Measurements from ENCODE around the gene HERPUD1. TPM values are rescaled to one million over a fixed set of nuclear protein-coding genes. Genes with fewer than 3 reads are reported as not detected.
A peak's percentile ranks its signal among the peaks of the same experiment; 100 is the strongest.
"Not testable (repeated sequence)": the region's sequence is repeated elsewhere in the genome, so short reads cannot be mapped to it uniquely, and the experiment has no call there.

The HERPUD1 gene
- total RNA-seq, 1 experiment from 2014 or later, result 99.4 TPM

DNA sequence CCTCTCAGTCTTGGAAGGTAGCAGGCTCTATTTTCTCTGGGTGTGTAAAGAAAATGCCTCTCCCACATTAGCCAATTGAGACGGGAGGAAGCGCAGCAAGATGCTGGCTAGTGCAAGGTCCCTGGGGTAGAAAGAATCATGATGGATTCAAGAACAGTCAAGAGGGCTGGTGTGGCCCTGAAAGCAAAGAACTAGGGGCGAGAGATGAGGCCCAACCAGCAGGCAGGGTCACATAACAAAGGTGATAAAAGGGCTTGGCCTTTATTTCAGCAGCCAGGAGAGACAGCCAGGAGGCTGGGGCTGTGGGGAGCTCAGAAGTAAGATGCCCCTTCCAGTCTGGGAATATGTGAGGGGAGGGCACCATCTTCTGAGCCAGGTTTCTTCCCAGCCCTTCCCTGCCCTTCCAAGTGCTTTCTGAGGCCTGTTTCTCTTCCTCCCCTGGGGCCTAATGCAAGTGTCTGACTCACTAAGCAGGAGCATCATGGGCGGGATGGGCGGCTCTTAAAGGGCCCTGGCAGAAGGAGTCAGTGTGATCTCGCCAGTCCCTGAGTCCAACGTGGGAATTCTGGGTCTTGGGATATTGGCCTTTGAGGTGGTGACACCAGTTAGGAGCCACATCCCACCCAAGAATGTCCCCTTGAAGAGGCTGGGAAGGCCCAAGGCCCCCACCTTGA is 53.5 kb downstream of the HERPUD1 start:
- CTCF ChIA-PET, result no interaction called here
- H3K4me1 ChIP-seq (ENCODE audit: insufficient read depth, low read length, poor library complexity, severe bottlenecking), result peaks cover 16% of the 10 kb centered on the region
- TF ChIP-seq, protein P1, sequence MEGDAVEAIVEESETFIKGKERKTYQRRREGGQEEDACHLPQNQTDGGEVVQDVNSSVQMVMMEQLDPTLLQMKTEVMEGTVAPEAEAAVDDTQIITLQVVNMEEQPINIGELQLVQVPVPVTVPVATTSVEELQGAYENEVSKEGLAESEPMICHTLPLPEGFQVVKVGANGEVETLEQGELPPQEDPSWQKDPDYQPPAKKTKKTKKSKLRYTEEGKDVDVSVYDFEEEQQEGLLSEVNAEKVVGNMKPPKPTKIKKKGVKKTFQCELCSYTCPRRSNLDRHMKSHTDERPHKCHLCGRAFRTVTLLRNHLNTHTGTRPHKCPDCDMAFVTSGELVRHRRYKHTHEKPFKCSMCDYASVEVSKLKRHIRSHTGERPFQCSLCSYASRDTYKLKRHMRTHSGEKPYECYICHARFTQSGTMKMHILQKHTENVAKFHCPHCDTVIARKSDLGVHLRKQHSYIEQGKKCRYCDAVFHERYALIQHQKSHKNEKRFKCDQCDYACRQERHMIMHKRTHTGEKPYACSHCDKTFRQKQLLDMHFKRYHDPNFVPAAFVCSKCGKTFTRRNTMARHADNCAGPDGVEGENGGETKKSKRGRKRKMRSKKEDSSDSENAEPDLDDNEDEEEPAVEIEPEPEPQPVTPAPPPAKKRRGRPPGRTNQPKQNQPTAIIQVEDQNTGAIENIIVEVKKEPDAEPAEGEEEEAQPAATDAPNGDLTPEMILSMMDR (conservative IDR thresholded peaks at IDR 0.05; ENCODE audit: low read depth, low read length), result no peak
- TF ChIP-seq EZH2 (IDR thresholded peaks at IDR 0.05; ENCODE audit: borderline replicate concordance, low read depth, low read length, poor library complexity, severe bottlenecking), result no peak
- no peak overlapping the region for H3K4me3 ChIP-seq (ENCODE audit: low read depth, low read length, poor library complexity, severe bottlenecking)
- intact Hi-C loops (cut with micrococcal nuclease; ENCODE audit: unreplicated experiment), result no loop called here
- no peak overlapping the region for H3K27ac ChIP-seq (ENCODE audit: low read depth, low read length, poor library complexity, severe bottlenecking)
- no peaks in the 10 kb centered on the region for H3K9me3 ChIP-seq (ENCODE audit: low read depth, low read length, poor library complexity, severe bottlenecking)
- H3K36me3 ChIP-seq (ENCODE audit: insufficient read depth, low read length, poor library complexity, severe bottlenecking), result no peaks in the 10 kb centered on the region
- BruUV-seq (replicated peaks), result no TSS peak
- H3K27me3 ChIP-seq (replicated peaks; ENCODE audit: insufficient read depth, low read depth, low read length, poor library complexity), result no peaks in the 10 kb centered on the region
- POLR2A ChIA-PET (ENCODE audit: low non-redundant PET), result no interaction called here
- DNase-seq (ENCODE audit: low spot score), result peak; percentile 90

DNA sequence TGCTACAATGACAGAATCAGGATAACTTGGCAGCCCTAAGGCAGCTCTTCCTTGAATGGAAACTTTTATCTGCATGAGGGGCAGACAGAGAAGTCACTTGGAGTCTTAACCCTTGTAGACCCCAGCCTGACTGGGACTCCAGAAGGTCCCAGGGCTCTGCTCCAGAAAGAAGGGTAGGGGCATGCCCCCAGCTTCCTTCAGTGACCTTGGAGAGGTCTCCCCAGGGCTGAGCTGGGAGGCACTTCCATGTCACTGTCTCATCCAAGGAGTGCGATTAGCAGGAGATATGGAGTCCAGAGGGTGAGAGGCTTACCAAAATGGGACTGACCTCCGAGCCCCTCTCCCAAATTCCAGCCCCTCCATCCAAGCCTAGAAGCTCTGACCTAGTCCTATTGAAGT is 54.0 kb downstream of the HERPUD1 start:
- POLR2A ChIA-PET (ENCODE audit: low non-redundant PET), result no interaction called here
- Histone ChIP-seq H3K36me3 (ENCODE audit: insufficient read depth, low read length, poor library complexity, severe bottlenecking) (no peaks in the 10 kb centered on the region), H3K27me3 (replicated peaks; ENCODE audit: insufficient read depth, low read depth, low read length, poor library complexity) (no peaks in the 10 kb centered on the region), H3K27ac (ENCODE audit: low read depth, low read length, poor library complexity, severe bottlenecking) (no peak overlapping the region), H3K4me3 (ENCODE audit: low read depth, low read length, poor library complexity, severe bottlenecking) (no peak overlapping the region), H3K4me1 (ENCODE audit: insufficient read depth, low read length, poor library complexity, severe bottlenecking) (peaks cover 16% of the 10 kb centered on the region), H3K9me3 (ENCODE audit: low read depth, low read length, poor library complexity, severe bottlenecking) (no peaks in the 10 kb centered on the region)
- no peak for TF ChIP-seq EZH2 (IDR thresholded peaks at IDR 0.05; ENCODE audit: borderline replicate concordance, low read depth, low read length, poor library complexity, severe bottlenecking)
- TF ChIP-seq, protein P1 (conservative IDR thresholded peaks at IDR 0.05; ENCODE audit: low read depth, low read length), result no peak
- BruUV-seq (replicated peaks), result no TSS peak
- intact Hi-C loops (cut with micrococcal nuclease; ENCODE audit: unreplicated experiment), result no loop called here
- CTCF ChIA-PET, result no interaction called here
- DNase-seq (ENCODE audit: low spot score), result no peak

DNA sequence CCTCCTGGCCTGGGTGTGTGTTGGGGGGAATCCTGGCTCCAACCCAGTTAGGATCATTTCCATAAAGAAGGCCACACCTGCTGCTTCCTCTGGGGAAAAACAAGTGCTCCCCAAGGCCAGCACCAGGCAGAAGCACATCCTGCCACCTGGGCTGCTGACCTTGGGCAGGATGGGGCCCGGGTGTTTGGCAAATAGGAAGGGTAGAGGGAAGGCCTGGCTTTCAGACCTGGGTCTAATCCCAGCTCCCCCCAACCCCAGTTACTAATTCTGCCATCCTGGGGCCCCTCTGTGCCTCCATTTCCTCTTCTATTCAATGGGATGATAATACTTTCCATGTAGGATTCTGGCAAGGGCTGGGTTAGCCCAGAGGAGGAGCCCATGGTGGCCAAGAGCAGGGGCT is 54.4 kb downstream of the HERPUD1 start:
- ChIA-PET POLR2A (ENCODE audit: low non-redundant PET) (no interaction called here), CTCF (no interaction called here)
- intact Hi-C loops (cut with micrococcal nuclease; ENCODE audit: unreplicated experiment), result no loop called here
- TF ChIP-seq EZH2 (IDR thresholded peaks at IDR 0.05; ENCODE audit: borderline replicate concordance, low read depth, low read length, poor library complexity, severe bottlenecking), result no peak
- TF ChIP-seq, protein P1 (conservative IDR thresholded peaks at IDR 0.05; ENCODE audit: low read depth, low read length), result no peak
- Histone ChIP-seq H3K4me3 (ENCODE audit: low read depth, low read length, poor library complexity, severe bottlenecking) (no peak overlapping the region), H3K27ac (ENCODE audit: low read depth, low read length, poor library complexity, severe bottlenecking) (no peak overlapping the region), H3K27me3 (replicated peaks; ENCODE audit: insufficient read depth, low read depth, low read length, poor library complexity) (no peaks in the 10 kb centered on the region), H3K4me1 (ENCODE audit: insufficient read depth, low read length, poor library complexity, severe bottlenecking) (peaks cover 15% of the 10 kb centered on the region), H3K36me3 (ENCODE audit: insufficient read depth, low read length, poor library complexity, severe bottlenecking) (no peaks in the 10 kb centered on the region), H3K9me3 (ENCODE audit: low read depth, low read length, poor library complexity, severe bottlenecking) (no peaks in the 10 kb centered on the region)
- no TSS peak for BruUV-seq (replicated peaks)
- no peak for DNase-seq (ENCODE audit: low spot score)

DNA sequence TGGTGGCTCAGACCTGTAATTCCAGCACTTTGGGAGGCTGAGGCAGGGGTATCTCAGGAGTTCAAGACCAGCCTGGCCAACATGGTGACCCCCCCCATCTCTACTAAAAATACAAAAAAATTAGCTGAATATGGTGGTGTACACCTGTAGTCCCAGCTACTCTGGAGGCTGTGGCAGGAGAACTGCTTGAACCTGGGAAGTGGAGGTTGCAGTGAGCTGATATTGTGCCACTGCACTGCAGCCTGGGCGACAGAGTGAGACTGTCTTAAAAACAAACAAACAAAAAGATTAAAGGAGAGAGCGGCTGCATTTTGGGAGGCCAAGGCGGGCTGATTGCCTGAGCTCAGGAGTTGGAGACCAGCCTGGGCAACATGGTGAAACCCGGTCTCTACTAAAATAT is 55.0 kb downstream of the HERPUD1 start:
- H3K27ac ChIP-seq (ENCODE audit: low read depth, low read length, poor library complexity, severe bottlenecking); H3K36me3 ChIP-seq (ENCODE audit: insufficient read depth, low read length, poor library complexity, severe bottlenecking); H3K9me3 ChIP-seq (ENCODE audit: low read depth, low read length, poor library complexity, severe bottlenecking); H3K27me3 ChIP-seq (replicated peaks; ENCODE audit: insufficient read depth, low read depth, low read length, poor library complexity); H3K4me3 ChIP-seq (ENCODE audit: low read depth, low read length, poor library complexity, severe bottlenecking); intact Hi-C loops (cut with micrococcal nuclease; ENCODE audit: unreplicated experiment); BruUV-seq (replicated peaks); DNase-seq (ENCODE audit: low spot score); POLR2A ChIA-PET (ENCODE audit: low non-redundant PET); CTCF ChIA-PET: not testable (repeated sequence)
- H3K4me1 ChIP-seq (ENCODE audit: insufficient read depth, low read length, poor library complexity, severe bottlenecking), result peaks cover 12% of the 10 kb centered on the region
